Measurements from ENCODE around the gene PCYOX1L. TPM values are rescaled to one million over a fixed set of nuclear protein-coding genes. Genes with fewer than 3 reads are reported as not detected.

Gene PCYOX1L
- total and polyA plus RNA-seq, 9 of the 15 experiments (the other 6 are each of a cell fraction or from before 2014, with no cell fraction given) = 2.3 to 17.9 (median 6.0) TPM

GRCh38 chr5:149320791-149321330, 37.0 kb upstream of the PCYOX1L start (continued):
- TF ChIP-seq ZNF592 (IDR thresholded peaks at IDR 0.05) (peak; percentile 83), CHCHD3 (CRISPR knock-in tag; IDR thresholded peaks at IDR 0.05) (no peak), NRF1 (conservative IDR thresholded peaks at IDR 0.05 in 1 of 2, IDR thresholded peaks at IDR 0.05 in 1 of 2) (peak; percentile 37 to 54), MEF2D (tag; conservative IDR thresholded peaks at IDR 0.05; ENCODE audit: low read depth) (peak; percentile 61), ZNF395 (CRISPR knock-in tag; IDR thresholded peaks at IDR 0.05) (peak; percentile 82), TRIM24 (IDR thresholded peaks at IDR 0.05) (peak; percentile 71 to 75), FOXK2 (conservative IDR thresholded peaks at IDR 0.05 in 1 of 2, IDR thresholded peaks at IDR 0.05 in 1 of 2; ENCODE audit: low read depth in 2 of 2) (peak; percentile 85 to 86), TEAD4 (IDR thresholded peaks at IDR 0.05; ENCODE audit: low read length) (peak; percentile 85), TEAD4 (CRISPR knock-in tag; IDR thresholded peaks at IDR 0.05; ENCODE audit: borderline replicate concordance) (no peak), CBFA2T3 (IDR thresholded peaks at IDR 0.05) (peak; percentile 89), NFATC3 (IDR thresholded peaks at IDR 0.05) (no peak), GABPB1 (CRISPR knock-in tag; IDR thresholded peaks at IDR 0.05) (peak; percentile 34; the same call in 1 of the 2 replicates), EP300 (IDR thresholded peaks at IDR 0.05; ENCODE audit: low read length) (peak; percentile 65), MAX (CRISPR knock-in tag; IDR thresholded peaks at IDR 0.05) (peak; percentile 52), UBTF (IDR thresholded peaks at IDR 0.05; ENCODE audit: borderline replicate concordance in 1 of 2, low read depth in 2 of 2, low read length in 2 of 2) (no peak), MNT (conservative IDR thresholded peaks at IDR 0.05) (peak; percentile 66 to 88; a peak in 3 of 4 replicates), CREB1 (IDR thresholded peaks at IDR 0.05) (peak; percentile 41; the same call in 1 of the 2 replicates), CREB1 (CRISPR knock-in tag; IDR thresholded peaks at IDR 0.05) (no peak), DMBX1 (CRISPR knock-in tag; IDR thresholded peaks at IDR 0.05; ENCODE audit: borderline replicate concordance) (no peak), BCOR (IDR thresholded peaks at IDR 0.05) (peak; percentile 62; the same call in 1 of the 2 replicates)

Measured in K562 (cell line).